Activated T-helper 1 cell treated with anti-CD3 and anti-CD28 coated beads, Interleukin-12 subunit alpha, Interleukin-12 subunit beta, Interleukin-2, Interleukin-4 antibody, amounts not matched to agents 30 ng/mL and 10 ng/mL and 1 ng/mL, durations not matched to agents 14 hours and 24 hours and 36 hours (primary cell): ENCODE data around the gene PPFIA3. TPM values are rescaled to one million over a fixed set of nuclear protein-coding genes. Genes with fewer than 3 reads are reported as not detected.

Experiments
- DNase-seq: peaks from one replicate; pipeline ENCODE4 v3.0.0; 2021; ENCODE audit warnings: low spot score
- H3K27ac Mint-ChIP-seq: one replicate; pipeline ENCODE4 v1.8.0; 2021; ENCODE audit warnings: mild to moderate bottlenecking, mixed read lengths
- H3K27me3 Mint-ChIP-seq: one replicate; pipeline ENCODE4 v1.8.0; 2022; ENCODE audit warnings: mild to moderate bottlenecking, moderate library complexity, mixed read lengths; ENCODE audit not compliant: insufficient read depth
- H3K36me3 Mint-ChIP-seq: one replicate; pipeline ENCODE4 v1.8.0; 2021; ENCODE audit warnings: low read depth, mixed read lengths
- H3K4me1 Mint-ChIP-seq: one replicate; pipeline ENCODE4 v1.8.0; 2021; ENCODE audit warnings: low read depth, mixed read lengths
- H3K4me3 Mint-ChIP-seq: one replicate; pipeline ENCODE4 v1.8.0; 2021; ENCODE audit warnings: mild to moderate bottlenecking, moderate library complexity, mixed read lengths
- H3K9me3 Mint-ChIP-seq: one replicate; pipeline ENCODE4 v1.8.0; 2021; ENCODE audit warnings: mixed read lengths
- intact Hi-C: fragments of 100-400 bp; cut with micrococcal nuclease; formaldehyde crosslinking; loops from one replicate; pipeline ENCODE4 v1.15.1; 2024
- total RNA-seq: library from RNA; stranded (reverse); gene quantifications from 2 replicates; pipeline ENCODE4 v1.2.3, GENCODE V29; 2022

The PPFIA3 gene
- total RNA-seq, 1 donor from 2014 or later = 5.0 TPM

DNA sequence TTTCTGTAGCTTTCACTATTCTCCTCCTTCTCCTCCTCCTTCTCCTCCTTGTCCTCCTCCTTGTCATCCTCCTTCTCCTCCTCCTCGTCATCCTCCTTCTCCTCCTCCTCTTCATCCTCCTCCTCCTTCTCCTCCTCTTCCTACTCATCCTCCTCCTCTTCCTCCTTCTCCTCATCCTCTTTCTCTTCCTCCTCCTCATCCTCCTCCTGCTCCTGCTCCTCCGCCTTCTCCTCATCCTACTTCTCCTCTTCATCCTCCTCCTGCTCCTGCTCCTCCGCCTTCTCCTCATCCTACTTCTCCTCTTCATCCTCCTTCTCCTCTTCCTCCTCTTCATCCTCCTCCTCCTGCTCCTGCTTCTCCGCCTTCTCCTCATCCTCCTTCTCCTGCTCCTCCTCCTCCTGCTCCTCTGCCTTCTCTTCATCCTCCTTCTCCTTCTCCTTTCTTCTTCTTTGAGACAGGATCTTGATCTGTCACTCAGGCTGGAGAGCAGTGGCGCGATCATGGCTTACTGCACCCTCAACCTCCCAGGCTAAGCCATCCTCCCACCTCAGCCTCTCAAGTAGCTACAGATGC is 74.6 kb downstream of the PPFIA3 start:
- Mint-ChIP-seq H3K9me3 (no peaks in the 10 kb centered on the region), H3K4me3 (no peak overlapping the region), H3K36me3 (no peaks in the 10 kb centered on the region), H3K27me3 (peaks cover 4% of the 10 kb centered on the region), H3K4me1 (peaks cover 10% of the 10 kb centered on the region), H3K27ac (no peak overlapping the region)
- intact Hi-C loops = no loop called here
- DNase-seq = no peak

DNA sequence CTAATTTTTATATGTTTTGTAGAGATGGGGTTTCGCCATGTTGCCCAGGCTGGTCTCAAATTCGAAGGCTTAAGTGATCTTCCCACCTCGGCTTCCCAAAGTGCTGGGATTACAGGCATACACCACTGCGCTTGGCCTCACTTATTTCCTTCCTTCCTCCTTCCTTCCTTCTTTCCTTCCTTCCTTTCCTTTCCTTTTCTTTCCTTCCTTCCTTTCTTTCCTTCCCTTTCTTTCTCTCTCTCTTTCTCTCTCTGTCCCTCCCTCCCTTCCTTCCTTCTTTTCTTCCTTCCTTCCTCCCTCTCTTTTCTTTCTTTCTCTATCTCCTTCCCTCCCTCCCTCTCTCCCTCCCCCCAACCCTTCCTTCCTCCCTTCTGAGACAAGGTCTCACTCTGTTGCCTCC is 75.1 kb downstream of the PPFIA3 start:
- DNase-seq = no peak
- intact Hi-C loops = no loop called here
- Mint-ChIP-seq H3K4me3 (no peak overlapping the region), H3K27ac (no peak overlapping the region), H3K9me3 (no peaks in the 10 kb centered on the region), H3K27me3 (peaks cover 4% of the 10 kb centered on the region), H3K4me1 (peaks cover 6% of the 10 kb centered on the region), H3K36me3 (no peaks in the 10 kb centered on the region)

DNA sequence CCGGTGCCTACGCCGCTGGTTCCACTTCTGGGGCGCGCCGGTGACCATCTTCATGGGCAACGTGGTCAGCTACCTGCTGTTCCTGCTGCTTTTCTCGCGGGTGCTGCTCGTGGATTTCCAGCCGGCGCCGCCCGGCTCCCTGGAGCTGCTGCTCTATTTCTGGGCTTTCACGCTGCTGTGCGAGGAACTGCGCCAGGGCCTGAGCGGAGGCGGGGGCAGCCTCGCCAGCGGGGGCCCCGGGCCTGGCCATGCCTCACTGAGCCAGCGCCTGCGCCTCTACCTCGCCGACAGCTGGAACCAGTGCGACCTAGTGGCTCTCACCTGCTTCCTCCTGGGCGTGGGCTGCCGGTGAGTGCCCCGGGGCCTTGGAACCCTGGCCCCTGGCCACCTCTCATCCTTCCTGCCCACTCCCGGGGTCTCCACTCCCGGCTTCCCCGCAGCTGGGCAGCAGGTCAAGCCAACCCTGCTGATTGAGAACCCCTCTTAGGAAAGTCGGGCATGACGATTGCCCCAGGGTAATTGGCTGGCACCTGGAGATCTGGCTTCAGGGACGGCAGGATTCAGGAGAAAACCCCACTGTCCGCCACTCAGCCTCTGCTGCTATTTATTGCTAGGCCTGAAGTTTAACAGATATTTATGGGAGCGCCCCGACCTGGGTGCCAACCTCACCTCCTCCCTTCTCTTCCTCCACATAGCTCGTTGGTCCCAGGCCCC is 77.3 kb downstream of the PPFIA3 start:
- H3K4me1 Mint-ChIP-seq = no peaks in the 10 kb centered on the region
- intact Hi-C loops = loop anchor here (5.0 kb wide), 1 partner anchor 49 kb away; no protein-coding TSS in a partner anchor
- DNase-seq = no peak
- no peaks in the 10 kb centered on the region for H3K36me3 Mint-ChIP-seq
- H3K27ac Mint-ChIP-seq = no peak overlapping the region
- H3K9me3 Mint-ChIP-seq = no peaks in the 10 kb centered on the region
- peaks cover 4% of the 10 kb centered on the region for H3K27me3 Mint-ChIP-seq
- no peak overlapping the region for H3K4me3 Mint-ChIP-seq

DNA sequence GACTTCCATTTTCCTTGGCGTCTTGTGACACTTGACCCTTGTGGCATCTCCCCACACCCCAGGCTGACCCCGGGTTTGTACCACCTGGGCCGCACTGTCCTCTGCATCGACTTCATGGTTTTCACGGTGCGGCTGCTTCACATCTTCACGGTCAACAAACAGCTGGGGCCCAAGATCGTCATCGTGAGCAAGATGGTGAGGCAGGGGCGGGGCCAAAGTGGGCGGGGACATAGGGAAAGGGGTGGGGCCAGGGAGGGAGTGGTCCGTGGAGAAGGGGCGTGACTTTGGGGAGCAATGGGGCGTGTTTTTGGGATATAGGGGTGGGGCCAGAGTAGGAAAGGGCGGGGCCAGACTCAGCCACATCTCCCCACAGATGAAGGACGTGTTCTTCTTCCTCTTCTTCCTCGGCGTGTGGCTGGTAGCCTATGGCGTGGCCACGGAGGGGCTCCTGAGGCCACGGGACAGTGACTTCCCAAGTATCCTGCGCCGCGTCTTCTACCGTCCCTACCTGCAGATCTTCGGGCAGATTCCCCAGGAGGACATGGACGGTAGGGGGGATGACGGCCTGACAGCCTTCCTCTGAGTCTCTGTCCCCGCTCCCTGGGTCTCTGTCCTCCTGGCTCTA is 81.0 kb downstream of the PPFIA3 start:
- no peak overlapping the region for H3K4me3 Mint-ChIP-seq
- no peaks in the 10 kb centered on the region for H3K9me3 Mint-ChIP-seq
- H3K27ac Mint-ChIP-seq = no peak overlapping the region
- intact Hi-C loops = no loop called here
- H3K4me1 Mint-ChIP-seq = no peaks in the 10 kb centered on the region
- H3K36me3 Mint-ChIP-seq = no peaks in the 10 kb centered on the region
- peaks cover 2% of the 10 kb centered on the region for H3K27me3 Mint-ChIP-seq
- DNase-seq = no peak

Other genes with a start within 250 kb of the PPFIA3 start
- gene PPP1R15A, start 247.1 kb upstream of the PPFIA3 start, total RNA-seq = 53.1 and 53.7 TPM in 2 replicates
- not detected in 2 replicates for gene TULP2, start 220.8 kb upstream of the PPFIA3 start, total RNA-seq
- 117 and 122 TPM in 2 replicates for gene NUCB1, start 219.2 kb upstream of the PPFIA3 start, total RNA-seq
- not detected in 2 replicates for gene DHDH, start 185.8 kb upstream of the PPFIA3 start, total RNA-seq
- 292 and 295 TPM in 2 replicates for gene BAX, start 164.7 kb upstream of the PPFIA3 start, total RNA-seq
- gene FTL, start 154.2 kb upstream of the PPFIA3 start, total RNA-seq = 651 and 662 TPM in 2 replicates
- 71.2 and 77.1 TPM in 2 replicates for gene GYS1, start 126.2 kb upstream of the PPFIA3 start, total RNA-seq
- 172 and 175 TPM in 2 replicates for gene RUVBL2, start 125.7 kb upstream of the PPFIA3 start, total RNA-seq
- gene LHB, start 102.5 kb upstream of the PPFIA3 start, total RNA-seq = not detected in 2 replicates
- not detected in 2 replicates for gene CGB3, start 95.2 kb upstream of the PPFIA3 start, total RNA-seq
- gene CGB2, start 87.7 kb upstream of the PPFIA3 start, total RNA-seq = not detected in 2 replicates
- gene CGB1, start 82.6 kb upstream of the PPFIA3 start, total RNA-seq = not detected in 2 replicates
- not detected in 2 replicates for gene CGB5, start 75.7 kb upstream of the PPFIA3 start, total RNA-seq
- not detected in 2 replicates for gene CGB8, start 70.4 kb upstream of the PPFIA3 start, total RNA-seq
- gene CGB7, start 61.8 kb upstream of the PPFIA3 start, total RNA-seq = not detected in 2 replicates
- gene NTF4, start 54.7 kb upstream of the PPFIA3 start, total RNA-seq = not detected in 2 replicates
- gene KCNA7, start 46.8 kb upstream of the PPFIA3 start, total RNA-seq = not detected in 2 replicates
- 259 and 272 TPM in 2 replicates for gene SNRNP70, start 34.1 kb upstream of the PPFIA3 start, total RNA-seq
- gene LIN7B, start 5.2 kb upstream of the PPFIA3 start, total RNA-seq = 4.9 and 7.8 TPM in 2 replicates
- 2.6 and 2.9 TPM in 2 replicates for gene C19orf73, start 401 bp upstream of the PPFIA3 start, total RNA-seq
- gene HRC, start 35.9 kb downstream of the PPFIA3 start, total RNA-seq = not detected in 2 replicates
- 1.4 and 2.0 TPM in 2 replicates for gene TRPM4, start 38.2 kb downstream of the PPFIA3 start, total RNA-seq
- gene SLC6A16, start 205.6 kb downstream of the PPFIA3 start, total RNA-seq = 0.44 and 1.5 TPM in 2 replicates
- gene CD37, start 215.9 kb downstream of the PPFIA3 start, total RNA-seq = 129 and 138 TPM in 2 replicates
- gene TEAD2, start 242.9 kb downstream of the PPFIA3 start, total RNA-seq = not detected in 2 replicates
- gene DKKL1, start 244.3 kb downstream of the PPFIA3 start, total RNA-seq = not detected in 2 replicates